ENCODE measurements around the gene PDXK. TPM values are rescaled to one million over a fixed set of nuclear protein-coding genes. Genes with fewer than 3 reads are reported as not detected.

The PDXK gene
- total and polyA plus RNA-seq, 2 of the 13 experiments (the other 11 are each of a cell fraction or from before 2014, with no cell fraction given), result 114 to 184 TPM

DNA sequence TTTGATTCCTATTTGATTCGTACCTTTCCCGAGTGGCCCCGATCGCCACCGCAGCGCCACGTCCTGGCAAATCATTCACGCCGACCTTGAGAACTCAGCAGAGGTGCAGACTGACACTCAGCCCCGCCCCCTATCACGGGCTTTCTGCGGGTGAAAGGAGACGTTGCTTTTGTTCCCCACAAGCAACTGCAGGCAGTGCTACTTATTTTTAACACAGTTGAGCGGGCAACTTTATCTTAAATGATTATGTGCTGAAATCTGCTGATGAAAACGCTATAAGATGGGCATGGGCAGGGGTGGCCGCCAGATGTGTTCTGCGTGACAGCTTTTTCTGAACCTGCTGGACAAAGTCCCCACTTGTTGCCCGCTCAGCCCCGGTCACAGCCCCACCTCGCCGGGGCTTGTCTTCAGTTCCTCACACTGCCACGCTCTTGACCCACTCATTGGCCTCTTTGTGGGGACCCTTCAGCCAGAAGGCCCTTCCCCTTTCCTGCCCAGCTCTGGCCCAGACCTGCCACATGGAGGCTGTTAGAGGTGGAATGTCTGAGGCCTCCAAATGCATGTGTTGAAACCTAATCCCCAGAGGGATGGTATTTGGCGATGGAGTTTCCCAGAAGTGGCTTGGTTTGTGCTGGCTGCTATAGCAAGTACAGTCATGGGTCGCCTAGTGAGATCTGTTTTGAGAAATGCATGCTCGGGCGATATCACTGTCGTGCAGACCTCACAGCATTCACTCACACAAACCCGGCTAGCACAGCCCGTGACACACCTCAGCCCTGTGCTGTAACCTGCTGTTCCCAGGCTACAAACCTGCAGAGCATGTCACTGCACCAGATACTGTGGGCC, 15.7 kb upstream of the PDXK start (continued):
- TF ChIP-seq PITX1 (CRISPR knock-in tag; IDR thresholded peaks at IDR 0.05) (peak; percentile 63; the same call in 1 of the 2 replicates), POLR2A (IDR thresholded peaks at IDR 0.05; ENCODE audit: insufficient read depth in 1 of 2, low read depth in 2 of 2, low read length in 2 of 2) (peak in 1 of 2 experiments; percentile 35; a peak in 1 of 4 replicates), ZNF468 (CRISPR knock-in tag; IDR thresholded peaks at IDR 0.05) (no peak), ATF1 (CRISPR knock-in tag; IDR thresholded peaks at IDR 0.05) (no peak), ZNF619 (CRISPR knock-in tag; IDR thresholded peaks at IDR 0.05) (peak; percentile 36; the same call in 1 of the 2 replicates), ZNF362 (CRISPR knock-in tag; IDR thresholded peaks at IDR 0.05; ENCODE audit: borderline replicate concordance) (no peak), ZNF672 (CRISPR knock-in tag; IDR thresholded peaks at IDR 0.05) (no peak), KLF9 (CRISPR knock-in tag; IDR thresholded peaks at IDR 0.05; ENCODE audit: low read depth) (no peak), KAT8 (CRISPR knock-in tag; IDR thresholded peaks at IDR 0.05) (no peak), NFIB (CRISPR knock-in tag; IDR thresholded peaks at IDR 0.05; ENCODE audit: borderline replicate concordance) (no peak), ZNF232 (CRISPR knock-in tag; IDR thresholded peaks at IDR 0.05; ENCODE audit: borderline replicate concordance) (no peak), TCF7L2 (IDR thresholded peaks at IDR 0.05; ENCODE audit: low read depth, low read length) (no peak), ZFAT (CRISPR knock-in tag; conservative IDR thresholded peaks at IDR 0.05) (no peak), YEATS4 (CRISPR knock-in tag; IDR thresholded peaks at IDR 0.05; ENCODE audit: borderline replicate concordance) (peak; percentile 64; the same call in 1 of the 2 replicates), FOSL2 (CRISPR knock-in tag; IDR thresholded peaks at IDR 0.05) (0 out of 2 replicates have a peak, but pooled peaks have one; percentile 12), LCORL (IDR thresholded peaks at IDR 0.05) (no peak), LCORL (CRISPR knock-in tag; IDR thresholded peaks at IDR 0.05) (peak; percentile 53; the same call in 1 of the 2 replicates), ZNF10 (CRISPR knock-in tag; IDR thresholded peaks at IDR 0.05; ENCODE audit: borderline replicate concordance, low read depth) (no peak)
- TF ChIP-seq, protein P1, sequence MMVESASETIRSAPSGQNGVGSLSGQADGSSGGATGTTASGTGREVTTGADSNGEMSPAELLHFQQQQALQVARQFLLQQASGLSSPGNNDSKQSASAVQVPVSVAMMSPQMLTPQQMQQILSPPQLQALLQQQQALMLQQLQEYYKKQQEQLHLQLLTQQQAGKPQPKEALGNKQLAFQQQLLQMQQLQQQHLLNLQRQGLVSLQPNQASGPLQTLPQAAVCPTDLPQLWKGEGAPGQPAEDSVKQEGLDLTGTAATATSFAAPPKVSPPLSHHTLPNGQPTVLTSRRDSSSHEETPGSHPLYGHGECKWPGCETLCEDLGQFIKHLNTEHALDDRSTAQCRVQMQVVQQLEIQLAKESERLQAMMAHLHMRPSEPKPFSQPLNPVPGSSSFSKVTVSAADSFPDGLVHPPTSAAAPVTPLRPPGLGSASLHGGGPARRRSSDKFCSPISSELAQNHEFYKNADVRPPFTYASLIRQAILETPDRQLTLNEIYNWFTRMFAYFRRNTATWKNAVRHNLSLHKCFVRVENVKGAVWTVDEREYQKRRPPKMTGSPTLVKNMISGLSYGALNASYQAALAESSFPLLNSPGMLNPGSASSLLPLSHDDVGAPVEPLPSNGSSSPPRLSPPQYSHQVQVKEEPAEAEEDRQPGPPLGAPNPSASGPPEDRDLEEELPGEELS (CRISPR knock-in tag; IDR thresholded peaks at IDR 0.05), result no peak
- TF ChIP-seq, protein P2, sequence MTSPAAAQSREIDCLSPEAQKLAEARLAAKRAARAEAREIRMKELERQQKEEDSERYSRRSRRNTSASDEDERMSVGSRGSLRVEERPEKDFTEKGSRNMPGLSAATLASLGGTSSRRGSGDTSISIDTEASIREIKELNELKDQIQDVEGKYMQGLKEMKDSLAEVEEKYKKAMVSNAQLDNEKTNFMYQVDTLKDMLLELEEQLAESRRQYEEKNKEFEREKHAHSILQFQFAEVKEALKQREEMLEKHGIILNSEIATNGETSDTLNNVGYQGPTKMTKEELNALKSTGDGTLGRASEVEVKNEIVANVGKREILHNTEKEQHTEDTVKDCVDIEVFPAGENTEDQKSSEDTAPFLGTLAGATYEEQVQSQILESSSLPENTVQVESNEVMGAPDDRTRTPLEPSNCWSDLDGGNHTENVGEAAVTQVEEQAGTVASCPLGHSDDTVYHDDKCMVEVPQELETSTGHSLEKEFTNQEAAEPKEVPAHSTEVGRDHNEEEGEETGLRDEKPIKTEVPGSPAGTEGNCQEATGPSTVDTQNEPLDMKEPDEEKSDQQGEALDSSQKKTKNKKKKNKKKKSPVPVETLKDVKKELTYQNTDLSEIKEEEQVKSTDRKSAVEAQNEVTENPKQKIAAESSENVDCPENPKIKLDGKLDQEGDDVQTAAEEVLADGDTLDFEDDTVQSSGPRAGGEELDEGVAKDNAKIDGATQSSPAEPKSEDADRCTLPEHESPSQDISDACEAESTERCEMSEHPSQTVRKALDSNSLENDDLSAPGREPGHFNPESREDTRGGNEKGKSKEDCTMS (CRISPR knock-in tag; conservative IDR thresholded peaks at IDR 0.05), result no peak
- TF ChIP-seq, protein P3, sequence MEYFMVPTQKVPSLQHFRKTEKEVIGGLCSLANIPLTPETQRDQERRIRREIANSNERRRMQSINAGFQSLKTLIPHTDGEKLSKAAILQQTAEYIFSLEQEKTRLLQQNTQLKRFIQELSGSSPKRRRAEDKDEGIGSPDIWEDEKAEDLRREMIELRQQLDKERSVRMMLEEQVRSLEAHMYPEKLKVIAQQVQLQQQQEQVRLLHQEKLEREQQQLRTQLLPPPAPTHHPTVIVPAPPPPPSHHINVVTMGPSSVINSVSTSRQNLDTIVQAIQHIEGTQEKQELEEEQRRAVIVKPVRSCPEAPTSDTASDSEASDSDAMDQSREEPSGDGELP (IDR thresholded peaks at IDR 0.05; ENCODE audit: borderline replicate concordance, low read depth), result no peak

All from HepG2 (cell line).